Erythroblast (primary cell): Measurements from ENCODE around the gene TAF3.

Experiments used
- GATA1 ChIP-seq: IDR thresholded peaks from 2 replicates; pipeline ENCODE4 v1.6.1; 2011; ENCODE audit warnings: low read depth, mild to moderate bottlenecking, control low read depth, low read length, moderate library complexity
- POLR2A ChIP-seq: IDR thresholded peaks from 2 replicates; pipeline ENCODE4 v1.6.1; 2011; ENCODE audit warnings: mild to moderate bottlenecking, low read length

- TF ChIP-seq POLR2A = no peak
- TF ChIP-seq GATA1 = no peak
These were observed 223.9 kb downstream of the TAF3 start for GRCh38 chr10:8041992-8042720.
